NB4 (cell line): ENCODE data around the gene FASN.
A peak's percentile ranks its signal among the peaks of the same experiment; 100 is the strongest.

Source experiments
- DNase-seq: peaks from one replicate; pipeline ENCODE4 v3.0.0; 2010; ENCODE audit warnings: low read depth
- H3K4me3 ChIP-seq: one replicate; pipeline ENCODE4 v1.5.1; 2011; ENCODE audit warnings: mild to moderate bottlenecking, low read depth, low read length, moderate library complexity
- CTCF ChIP-seq: IDR thresholded peaks from one replicate; pipeline ENCODE4 v1.5.1; 2012; ENCODE audit warnings: low read depth, low read length
- MAX ChIP-seq: IDR thresholded peaks from 2 replicates; pipeline ENCODE4 v1.6.1; 2011; ENCODE audit warnings: low read depth, low read length
- MYC ChIP-seq: IDR thresholded peaks from 2 replicates; pipeline ENCODE4 v1.6.1; 2011; ENCODE audit warnings: low read depth, low read length
- POLR2A ChIP-seq: IDR thresholded peaks from 2 replicates; pipeline ENCODE4 v1.6.1; 2011; ENCODE audit warnings: mild to moderate bottlenecking; ENCODE audit not compliant: insufficient read length; ENCODE audit errors: extremely low read depth

The FASN gene

DNA sequence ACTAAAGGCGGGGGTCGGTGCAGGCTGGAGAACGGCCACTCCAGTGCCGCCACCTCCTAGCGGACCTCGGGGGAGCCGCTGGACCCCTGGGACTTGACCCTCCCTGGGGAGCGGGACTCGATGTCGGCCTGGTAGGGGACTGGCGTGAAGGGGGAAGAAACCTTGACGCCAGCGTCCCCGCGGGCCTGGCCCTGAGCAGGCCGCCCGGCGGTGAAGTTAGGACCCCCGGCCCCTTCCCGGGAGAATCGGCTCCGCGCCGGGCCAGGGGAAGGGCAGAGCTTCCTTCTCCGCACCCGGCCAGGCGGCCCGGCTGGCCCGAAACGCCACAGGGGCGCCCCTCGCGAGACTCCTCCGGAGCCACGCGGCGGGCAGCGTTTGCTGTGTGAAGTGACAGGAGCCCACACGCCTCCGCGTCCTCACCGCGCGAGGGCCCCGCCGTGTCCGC is 32.8 kb downstream of the FASN start:
- DNase-seq, result no peak
- peak overlapping the region; percentile 67 for H3K4me3 ChIP-seq
- TF ChIP-seq MAX (no peak), CTCF (no peak), MYC (no peak), POLR2A (no peak)

DNA sequence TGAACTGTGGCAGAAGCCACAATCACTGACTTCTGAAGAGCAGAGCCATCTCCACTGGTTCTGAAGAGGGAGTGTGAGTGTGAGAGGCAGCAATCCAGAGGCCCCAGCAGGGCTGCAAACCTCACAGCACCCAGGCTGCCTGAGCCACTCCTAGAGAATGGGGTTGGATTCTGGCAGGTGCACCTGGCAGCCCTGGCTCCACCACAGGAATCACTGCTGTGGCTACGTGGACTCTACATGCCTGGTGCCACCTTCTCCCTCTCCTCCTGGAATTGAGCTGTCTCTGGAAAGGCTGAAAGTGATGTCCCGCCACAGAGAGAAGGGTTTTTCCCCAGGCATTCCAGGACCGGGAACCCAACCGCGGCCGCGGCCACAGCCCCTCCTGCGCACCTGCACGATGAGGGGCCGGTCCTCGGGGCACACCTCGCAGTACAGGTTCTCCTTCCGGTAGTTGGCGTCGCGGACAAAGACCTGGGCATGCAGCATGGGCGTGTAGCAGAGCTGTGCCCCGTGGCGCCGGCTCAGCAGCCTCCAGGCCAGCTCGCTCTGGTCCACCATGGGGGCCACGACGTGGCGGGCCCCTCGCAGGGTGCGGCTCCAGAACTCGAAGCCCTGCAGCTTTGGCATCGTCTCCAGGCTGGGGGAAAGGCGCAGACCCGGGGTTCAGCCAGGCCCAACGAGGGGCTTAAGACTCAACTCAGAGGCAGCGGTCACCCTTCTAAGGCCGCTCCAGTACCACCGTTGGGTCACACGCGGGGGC is 33.4 kb downstream of the FASN start:
- TF ChIP-seq MYC (no peak), CTCF (no peak), POLR2A (no peak), MAX (no peak)
- H3K4me3 ChIP-seq, result peak overlapping the region; percentile 67
- DNase-seq, result no peak

DNA sequence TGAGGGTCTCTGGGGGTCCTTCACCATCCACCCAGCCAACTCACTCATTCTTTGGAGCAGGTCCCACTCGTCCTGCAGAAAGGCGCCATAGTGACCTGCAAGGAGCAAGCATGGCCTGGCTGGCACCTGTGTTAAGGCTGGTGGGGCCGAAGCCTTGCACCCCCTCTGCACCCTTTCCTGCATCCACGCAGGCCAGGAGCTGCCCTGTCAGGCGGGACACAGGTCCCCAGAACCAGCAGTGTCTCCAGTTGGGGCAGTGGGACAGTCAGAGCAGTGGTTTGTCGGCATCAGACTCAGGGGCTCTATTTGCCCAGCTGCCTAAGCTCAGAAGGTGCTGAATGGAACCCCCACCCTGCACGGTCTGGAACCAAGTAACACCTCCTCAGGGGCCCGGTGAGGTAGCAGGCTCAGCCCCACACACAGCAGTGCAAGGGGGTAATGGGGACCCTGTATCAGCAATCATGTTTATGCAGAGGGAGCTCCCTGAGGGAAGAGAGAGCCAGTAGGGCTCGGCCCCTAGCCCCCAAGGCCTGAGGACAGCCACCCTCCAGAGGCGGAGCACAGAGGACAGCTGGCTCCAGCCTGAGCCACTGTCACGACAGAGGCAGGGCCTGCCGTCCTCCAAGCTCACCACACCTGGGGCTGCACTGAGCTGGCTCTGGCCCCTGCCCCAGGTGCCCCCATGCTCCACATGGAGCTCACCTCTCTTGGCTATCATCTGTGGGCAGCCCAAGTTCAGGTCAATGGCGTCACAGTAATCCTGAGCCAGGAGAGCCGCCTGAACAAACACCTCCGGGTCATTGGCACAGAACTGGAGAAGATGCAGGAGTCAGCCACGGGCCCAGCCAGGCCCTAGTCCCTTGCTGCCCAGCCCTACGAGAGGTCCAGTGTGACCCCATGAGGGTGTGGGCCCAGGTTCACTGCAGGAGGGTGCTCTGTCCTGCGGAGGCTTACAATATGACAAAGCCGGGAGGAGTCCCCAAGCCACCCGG is 34.3 kb downstream of the FASN start:
- H3K4me3 ChIP-seq, result peak overlapping the region; percentile 67
- DNase-seq, result no peak

GRCh38 chr17:82062984-82063368 is 35.1 kb downstream of the FASN start:
- DNase-seq, result no peak
- TF ChIP-seq MAX, result no peak
- no peak for TF ChIP-seq CTCF
- TF ChIP-seq MYC, result no peak
- no peak for TF ChIP-seq POLR2A
- no peak overlapping the region for H3K4me3 ChIP-seq

More for the DNA sequence above, 34.3 kb downstream of the FASN start:
- TF ChIP-seq POLR2A (no peak), CTCF (no peak), MAX (no peak), MYC (no peak)

DNA sequence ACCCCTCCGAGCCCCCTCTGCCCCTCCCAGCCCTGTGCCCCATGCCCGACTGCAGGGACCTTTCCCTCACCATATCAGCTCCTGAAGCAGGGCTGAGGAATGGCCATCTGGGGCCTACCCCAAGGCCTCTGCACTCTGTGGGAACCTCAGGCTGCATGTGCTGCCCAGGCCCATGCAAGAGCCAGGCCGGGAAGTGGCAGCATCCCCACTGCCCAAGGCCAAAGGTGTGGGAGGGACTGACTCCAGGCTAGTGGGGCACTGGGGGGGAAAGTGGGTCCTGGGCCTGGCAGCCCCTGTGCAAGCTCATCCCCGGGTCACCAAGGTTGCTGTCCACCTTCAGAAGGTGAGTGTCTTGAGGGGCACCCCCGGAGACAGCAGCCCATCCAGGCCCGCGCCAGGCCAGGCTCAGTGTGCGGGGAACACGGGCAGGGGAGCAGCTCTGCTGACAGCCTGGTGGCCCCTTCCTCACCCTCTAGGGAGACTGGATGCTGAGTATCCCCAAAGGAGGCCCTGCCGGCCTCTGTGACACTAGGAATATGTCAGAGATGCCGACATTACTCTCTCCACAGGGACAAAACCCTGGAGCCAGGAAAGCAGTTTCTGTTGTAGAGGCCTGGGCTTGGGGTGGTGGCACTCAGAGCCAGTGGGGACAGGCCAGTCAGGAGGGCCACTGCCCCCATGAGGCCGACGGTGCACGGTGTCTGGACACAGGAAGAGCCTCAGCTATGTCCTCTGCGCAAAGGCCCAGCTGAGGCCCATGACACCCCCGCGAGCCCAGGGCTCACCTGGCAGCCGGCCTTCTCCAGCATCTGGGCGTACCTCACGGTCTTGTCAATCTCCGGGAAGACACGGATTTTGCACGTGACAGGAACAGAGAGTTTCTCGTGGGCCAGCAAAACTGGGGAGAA is 35.7 kb downstream of the FASN start:
- H3K4me3 ChIP-seq, result no peak overlapping the region
- TF ChIP-seq CTCF (no peak), MAX (no peak), MYC (no peak), POLR2A (no peak)

More for the DNA sequence above, 35.7 kb downstream of the FASN start:
- no peak for DNase-seq
